Measurements from ENCODE around the gene WWC1. TPM values are rescaled to one million over a fixed set of nuclear protein-coding genes. Genes with fewer than 3 reads are reported as not detected.
"Not testable (repeated sequence)": the region's sequence is repeated elsewhere in the genome, so short reads cannot be mapped to it uniquely, and the experiment has no call there.

WWC1 gene
- total RNA-seq, 1 donor from 2014 or later, result 0.52 TPM

- Histone ChIP-seq H3K4me3 (ENCODE audit: low read length in 3 of 3) (no peak overlapping the region), H3K27ac (ENCODE audit: low read depth, low read length) (no peak overlapping the region), H3K9ac (ENCODE audit: low read depth in 1 of 3, low read length in 3 of 3) (no peak overlapping the region), H3K4me1 (ENCODE audit: control insufficient read depth in 3 of 3, insufficient read depth in 3 of 3, low read length in 3 of 3) (no peaks in the 10 kb centered on the region), H3K36me3 (ENCODE audit: control insufficient read depth in 3 of 3, insufficient read depth in 3 of 3, low read length in 3 of 3) (no peaks in the 10 kb centered on the region), H3K27me3 (ENCODE audit: control insufficient read depth in 3 of 3, insufficient read depth in 3 of 3, low read length in 3 of 3) (peaks cover 0 to 3% (median 0%) of the 10 kb centered on the region in 3 donors), H3K9me3 (ENCODE audit: control insufficient read depth in 3 of 3, low read length in 3 of 3) (no peaks in the 10 kb centered on the region)
Measured at GRCh38 chr5:168428552-168428951, 137.1 kb downstream of the WWC1 start.

- H3K27ac ChIP-seq (ENCODE audit: low read depth, low read length), result no peak overlapping the region
- peaks cover 0 to 5% (median 0%) of the 10 kb centered on the region in 3 donors for H3K27me3 ChIP-seq (ENCODE audit: control insufficient read depth in 3 of 3, insufficient read depth in 3 of 3, low read length in 3 of 3)
- no peaks in the 10 kb centered on the region for H3K36me3 ChIP-seq (ENCODE audit: control insufficient read depth in 3 of 3, insufficient read depth in 3 of 3, low read length in 3 of 3)
- H3K9me3 ChIP-seq (ENCODE audit: control insufficient read depth in 3 of 3, low read length in 3 of 3), result no peaks in the 10 kb centered on the region
- no peaks in the 10 kb centered on the region for H3K4me1 ChIP-seq (ENCODE audit: control insufficient read depth in 3 of 3, insufficient read depth in 3 of 3, low read length in 3 of 3)
- H3K4me3 ChIP-seq (ENCODE audit: low read length in 3 of 3), result no peak overlapping the region
- no peak overlapping the region for H3K9ac ChIP-seq (ENCODE audit: low read depth in 1 of 3, low read length in 3 of 3)
Measured at GRCh38 chr5:168430296-168430695, 138.9 kb downstream of the WWC1 start.

- Histone ChIP-seq H3K27ac (ENCODE audit: low read depth, low read length) (no peak overlapping the region), H3K4me3 (ENCODE audit: low read length in 3 of 3) (no peak overlapping the region), H3K27me3 (ENCODE audit: control insufficient read depth in 3 of 3, insufficient read depth in 3 of 3, low read length in 3 of 3) (peaks cover 0 to 10% (median 0%) of the 10 kb centered on the region in 3 donors), H3K9me3 (ENCODE audit: control insufficient read depth in 3 of 3, low read length in 3 of 3) (no peaks in the 10 kb centered on the region), H3K4me1 (ENCODE audit: control insufficient read depth in 3 of 3, insufficient read depth in 3 of 3, low read length in 3 of 3) (no peaks in the 10 kb centered on the region), H3K36me3 (ENCODE audit: control insufficient read depth in 3 of 3, insufficient read depth in 3 of 3, low read length in 3 of 3) (no peaks in the 10 kb centered on the region), H3K9ac (ENCODE audit: low read depth in 1 of 3, low read length in 3 of 3) (no peak overlapping the region)
Measured at GRCh38 chr5:168432903-168433302, 141.5 kb downstream of the WWC1 start.

- Histone ChIP-seq H3K27me3 (ENCODE audit: control insufficient read depth in 3 of 3, insufficient read depth in 3 of 3, low read length in 3 of 3) (peaks cover 0 to 11% (median 0%) of the 10 kb centered on the region in 3 donors), H3K9me3 (ENCODE audit: control insufficient read depth in 3 of 3, low read length in 3 of 3) (no peaks in the 10 kb centered on the region), H3K4me3 (ENCODE audit: low read length in 3 of 3) (no peak overlapping the region), H3K4me1 (ENCODE audit: control insufficient read depth in 3 of 3, insufficient read depth in 3 of 3, low read length in 3 of 3) (no peaks in the 10 kb centered on the region), H3K27ac (ENCODE audit: low read depth, low read length) (no peak overlapping the region), H3K36me3 (ENCODE audit: control insufficient read depth in 3 of 3, insufficient read depth in 3 of 3, low read length in 3 of 3) (no peaks in the 10 kb centered on the region), H3K9ac (ENCODE audit: low read depth in 1 of 3, low read length in 3 of 3) (no peak overlapping the region)
Measured at GRCh38 chr5:168434001-168434400, 142.6 kb downstream of the WWC1 start.

- Histone ChIP-seq H3K27me3 (ENCODE audit: control insufficient read depth in 3 of 3, insufficient read depth in 3 of 3, low read length in 3 of 3) (peaks cover 0 to 11% (median 0%) of the 10 kb centered on the region in 3 donors), H3K9ac (ENCODE audit: low read depth in 1 of 3, low read length in 3 of 3) (no peak overlapping the region), H3K36me3 (ENCODE audit: control insufficient read depth in 3 of 3, insufficient read depth in 3 of 3, low read length in 3 of 3) (no peaks in the 10 kb centered on the region), H3K4me1 (ENCODE audit: control insufficient read depth in 3 of 3, insufficient read depth in 3 of 3, low read length in 3 of 3) (no peaks in the 10 kb centered on the region), H3K4me3 (ENCODE audit: low read length in 3 of 3) (no peak overlapping the region), H3K27ac (ENCODE audit: low read depth, low read length) (no peak overlapping the region), H3K9me3 (ENCODE audit: control insufficient read depth in 3 of 3, low read length in 3 of 3) (no peaks in the 10 kb centered on the region)
Measured at GRCh38 chr5:168434746-168435321, 143.4 kb downstream of the WWC1 start.

- not testable (repeated sequence) for H3K4me3 ChIP-seq (ENCODE audit: low read length in 3 of 3); H3K27ac ChIP-seq (ENCODE audit: low read depth, low read length); H3K4me1 ChIP-seq (ENCODE audit: control insufficient read depth in 3 of 3, insufficient read depth in 3 of 3, low read length in 3 of 3); H3K9ac ChIP-seq (ENCODE audit: low read depth in 1 of 3, low read length in 3 of 3); H3K9me3 ChIP-seq (ENCODE audit: control insufficient read depth in 3 of 3, low read length in 3 of 3); H3K36me3 ChIP-seq (ENCODE audit: control insufficient read depth in 3 of 3, insufficient read depth in 3 of 3, low read length in 3 of 3)
- peaks cover 0 to 11% (median 0%) of the 10 kb centered on the region in 3 donors for H3K27me3 ChIP-seq (ENCODE audit: control insufficient read depth in 3 of 3, insufficient read depth in 3 of 3, low read length in 3 of 3)
Measured at GRCh38 chr5:168435340-168435739, 143.9 kb downstream of the WWC1 start.

- Histone ChIP-seq H3K9ac (ENCODE audit: low read depth in 1 of 3, low read length in 3 of 3) (no peak overlapping the region), H3K4me3 (ENCODE audit: low read length in 3 of 3) (no peak overlapping the region), H3K9me3 (ENCODE audit: control insufficient read depth in 3 of 3, low read length in 3 of 3) (no peaks in the 10 kb centered on the region), H3K27ac (ENCODE audit: low read depth, low read length) (no peak overlapping the region), H3K36me3 (ENCODE audit: control insufficient read depth in 3 of 3, insufficient read depth in 3 of 3, low read length in 3 of 3) (no peaks in the 10 kb centered on the region), H3K27me3 (ENCODE audit: control insufficient read depth in 3 of 3, insufficient read depth in 3 of 3, low read length in 3 of 3) (peaks cover 0 to 9% (median 0%) of the 10 kb centered on the region in 3 donors), H3K4me1 (ENCODE audit: control insufficient read depth in 3 of 3, insufficient read depth in 3 of 3, low read length in 3 of 3) (no peaks in the 10 kb centered on the region)
Measured at GRCh38 chr5:168438349-168438748, 146.9 kb downstream of the WWC1 start.

- Histone ChIP-seq H3K9ac (ENCODE audit: low read depth in 1 of 3, low read length in 3 of 3) (no peak overlapping the region), H3K27ac (ENCODE audit: low read depth, low read length) (no peak overlapping the region), H3K4me1 (ENCODE audit: control insufficient read depth in 3 of 3, insufficient read depth in 3 of 3, low read length in 3 of 3) (no peaks in the 10 kb centered on the region), H3K9me3 (ENCODE audit: control insufficient read depth in 3 of 3, low read length in 3 of 3) (peaks cover 0 to 3% (median 0%) of the 10 kb centered on the region in 3 donors), H3K36me3 (ENCODE audit: control insufficient read depth in 3 of 3, insufficient read depth in 3 of 3, low read length in 3 of 3) (no peaks in the 10 kb centered on the region), H3K27me3 (ENCODE audit: control insufficient read depth in 3 of 3, insufficient read depth in 3 of 3, low read length in 3 of 3) (peaks cover 0 to 6% (median 0%) of the 10 kb centered on the region in 3 donors), H3K4me3 (ENCODE audit: low read length in 3 of 3) (no peak overlapping the region)
Measured at GRCh38 chr5:168443533-168443932, 152.1 kb downstream of the WWC1 start.

GRCh38 chr5:168443950-168444700 lies 152.7 kb downstream of the WWC1 start:
- H3K4me1 ChIP-seq (ENCODE audit: control insufficient read depth in 3 of 3, insufficient read depth in 3 of 3, low read length in 3 of 3), result no peaks in the 10 kb centered on the region
- H3K27ac ChIP-seq (ENCODE audit: low read depth, low read length), result no peak overlapping the region
- peaks cover 0 to 6% (median 0%) of the 10 kb centered on the region in 3 donors for H3K27me3 ChIP-seq (ENCODE audit: control insufficient read depth in 3 of 3, insufficient read depth in 3 of 3, low read length in 3 of 3)
- no peaks in the 10 kb centered on the region for H3K36me3 ChIP-seq (ENCODE audit: control insufficient read depth in 3 of 3, insufficient read depth in 3 of 3, low read length in 3 of 3)
- H3K9ac ChIP-seq (ENCODE audit: low read depth in 1 of 3, low read length in 3 of 3), result no peak overlapping the region
- no peak overlapping the region for H3K4me3 ChIP-seq (ENCODE audit: low read length in 3 of 3)
- peaks cover 0 to 3% (median 0%) of the 10 kb centered on the region in 3 donors for H3K9me3 ChIP-seq (ENCODE audit: control insufficient read depth in 3 of 3, low read length in 3 of 3)

- Histone ChIP-seq H3K27ac (ENCODE audit: low read depth, low read length) (no peak overlapping the region), H3K9me3 (ENCODE audit: control insufficient read depth in 3 of 3, low read length in 3 of 3) (peaks cover 0 to 3% (median 0%) of the 10 kb centered on the region in 3 donors), H3K36me3 (ENCODE audit: control insufficient read depth in 3 of 3, insufficient read depth in 3 of 3, low read length in 3 of 3) (no peaks in the 10 kb centered on the region)
Measured at GRCh38 chr5:168446983-168447619, 155.7 kb downstream of the WWC1 start.

More at GRCh38 chr5:168446983-168447619, 155.7 kb downstream of the WWC1 start:
- Histone ChIP-seq H3K9ac (ENCODE audit: low read depth in 1 of 3, low read length in 3 of 3) (no peak overlapping the region), H3K27me3 (ENCODE audit: control insufficient read depth in 3 of 3, insufficient read depth in 3 of 3, low read length in 3 of 3) (peaks cover 0 to 6% (median 0%) of the 10 kb centered on the region in 3 donors), H3K4me1 (ENCODE audit: control insufficient read depth in 3 of 3, insufficient read depth in 3 of 3, low read length in 3 of 3) (no peaks in the 10 kb centered on the region), H3K4me3 (ENCODE audit: low read length in 3 of 3) (no peak overlapping the region)

Data from skeletal muscle tissue (tissue), 4 donors.